ENCODE results near the gene DCTPP1. TPM values are rescaled to one million over a fixed set of nuclear protein-coding genes. Genes with fewer than 3 reads are reported as not detected.

Gene DCTPP1
- total and polyA plus RNA-seq, 9 of the 15 experiments (the other 6 are each of a cell fraction or from before 2014, with no cell fraction given) = 45.0 to 132 (median 80.6) TPM

DNA sequence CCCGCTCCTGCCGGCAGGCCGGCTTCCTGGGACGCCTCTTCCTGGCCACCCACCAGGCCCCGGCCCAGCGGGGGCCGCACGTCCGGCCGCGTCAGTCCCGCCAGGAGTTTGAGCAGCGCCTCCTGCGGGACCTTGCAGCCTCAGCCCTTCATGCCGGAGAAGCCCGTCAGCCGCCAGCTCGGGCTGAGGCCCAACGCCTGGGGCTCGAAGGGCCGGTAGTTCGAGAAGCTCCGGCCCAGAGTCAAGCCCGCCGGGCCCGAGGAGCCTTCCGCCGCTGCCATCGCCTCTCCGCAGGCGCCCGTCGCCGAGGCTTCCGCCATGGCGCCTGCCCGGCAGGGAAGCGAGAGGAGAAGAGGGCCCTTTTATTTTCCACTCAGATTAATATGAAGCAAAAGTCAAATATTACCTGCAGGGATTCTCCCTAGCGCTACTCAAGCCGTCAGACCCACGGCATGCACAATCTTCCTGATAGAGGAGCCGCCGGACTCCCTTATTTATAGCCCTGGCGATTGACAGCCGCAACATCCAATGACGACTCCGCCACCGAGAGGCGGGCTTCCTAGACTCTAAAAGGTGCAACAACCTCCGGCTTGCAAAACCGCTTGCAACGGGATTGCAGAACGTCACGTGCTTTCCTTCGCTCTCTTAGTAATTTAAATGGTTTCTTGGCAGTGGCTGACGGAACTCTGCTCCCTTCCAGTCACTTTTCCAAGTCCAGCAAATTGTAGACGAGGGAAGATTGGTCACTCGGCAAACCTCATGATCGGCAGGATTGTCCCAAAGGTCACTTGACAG, 15.8 kb upstream of the DCTPP1 start, which contains the start of gene SEPHS2 (continued):
- no peak for TF ChIP-seq ZKSCAN1 (IDR thresholded peaks at IDR 0.05; ENCODE audit: low read depth, low read length)
- TF ChIP-seq CXXC5 (CRISPR knock-in tag; IDR thresholded peaks at IDR 0.05) = peak; percentile 77
- TF ChIP-seq, protein P1, sequence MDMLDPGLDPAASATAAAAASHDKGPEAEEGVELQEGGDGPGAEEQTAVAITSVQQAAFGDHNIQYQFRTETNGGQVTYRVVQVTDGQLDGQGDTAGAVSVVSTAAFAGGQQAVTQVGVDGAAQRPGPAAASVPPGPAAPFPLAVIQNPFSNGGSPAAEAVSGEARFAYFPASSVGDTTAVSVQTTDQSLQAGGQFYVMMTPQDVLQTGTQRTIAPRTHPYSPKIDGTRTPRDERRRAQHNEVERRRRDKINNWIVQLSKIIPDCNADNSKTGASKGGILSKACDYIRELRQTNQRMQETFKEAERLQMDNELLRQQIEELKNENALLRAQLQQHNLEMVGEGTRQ (CRISPR knock-in tag; IDR thresholded peaks at IDR 0.05) = peak; percentile 87
- TF ChIP-seq SAFB2 (IDR thresholded peaks at IDR 0.05; ENCODE audit: borderline replicate concordance, low read depth, low read length, severe bottlenecking) = no peak
- peak; percentile 67 for TF ChIP-seq ASH1L (IDR thresholded peaks at IDR 0.05; ENCODE audit: borderline replicate concordance, low read depth, partially characterized antibody)
- TF ChIP-seq, protein P2, sequence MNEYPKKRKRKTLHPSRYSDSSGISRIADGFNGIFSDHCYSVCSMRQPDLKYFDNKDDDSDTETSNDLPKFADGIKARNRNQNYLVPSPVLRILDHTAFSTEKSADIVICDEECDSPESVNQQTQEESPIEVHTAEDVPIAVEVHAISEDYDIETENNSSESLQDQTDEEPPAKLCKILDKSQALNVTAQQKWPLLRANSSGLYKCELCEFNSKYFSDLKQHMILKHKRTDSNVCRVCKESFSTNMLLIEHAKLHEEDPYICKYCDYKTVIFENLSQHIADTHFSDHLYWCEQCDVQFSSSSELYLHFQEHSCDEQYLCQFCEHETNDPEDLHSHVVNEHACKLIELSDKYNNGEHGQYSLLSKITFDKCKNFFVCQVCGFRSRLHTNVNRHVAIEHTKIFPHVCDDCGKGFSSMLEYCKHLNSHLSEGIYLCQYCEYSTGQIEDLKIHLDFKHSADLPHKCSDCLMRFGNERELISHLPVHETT (CRISPR knock-in tag; conservative IDR thresholded peaks at IDR 0.05 in 1 of 2, IDR thresholded peaks at IDR 0.05 in 1 of 2) = peak in 1 of 2 experiments; percentile 64; a peak in 2 of 4 replicates
- TF ChIP-seq, protein P3, sequence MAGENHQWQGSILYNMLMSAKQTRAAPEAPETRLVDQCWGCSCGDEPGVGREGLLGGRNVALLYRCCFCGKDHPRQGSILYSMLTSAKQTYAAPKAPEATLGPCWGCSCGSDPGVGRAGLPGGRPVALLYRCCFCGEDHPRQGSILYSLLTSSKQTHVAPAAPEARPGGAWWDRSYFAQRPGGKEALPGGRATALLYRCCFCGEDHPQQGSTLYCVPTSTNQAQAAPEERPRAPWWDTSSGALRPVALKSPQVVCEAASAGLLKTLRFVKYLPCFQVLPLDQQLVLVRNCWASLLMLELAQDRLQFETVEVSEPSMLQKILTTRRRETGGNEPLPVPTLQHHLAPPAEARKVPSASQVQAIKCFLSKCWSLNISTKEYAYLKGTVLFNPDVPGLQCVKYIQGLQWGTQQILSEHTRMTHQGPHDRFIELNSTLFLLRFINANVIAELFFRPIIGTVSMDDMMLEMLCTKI (IDR thresholded peaks at IDR 0.05; ENCODE audit: partially characterized antibody) = no peak
- no peak for TF ChIP-seq MAFF (IDR thresholded peaks at IDR 0.05; ENCODE audit: low read length)
- TF ChIP-seq NFXL1 (CRISPR knock-in tag; IDR thresholded peaks at IDR 0.05) = no peak
- no peak for TF ChIP-seq HNRNPH1 (optimal IDR thresholded peaks at IDR 0.05; ENCODE audit: low read depth, low read length)
- TF ChIP-seq, protein P4, sequence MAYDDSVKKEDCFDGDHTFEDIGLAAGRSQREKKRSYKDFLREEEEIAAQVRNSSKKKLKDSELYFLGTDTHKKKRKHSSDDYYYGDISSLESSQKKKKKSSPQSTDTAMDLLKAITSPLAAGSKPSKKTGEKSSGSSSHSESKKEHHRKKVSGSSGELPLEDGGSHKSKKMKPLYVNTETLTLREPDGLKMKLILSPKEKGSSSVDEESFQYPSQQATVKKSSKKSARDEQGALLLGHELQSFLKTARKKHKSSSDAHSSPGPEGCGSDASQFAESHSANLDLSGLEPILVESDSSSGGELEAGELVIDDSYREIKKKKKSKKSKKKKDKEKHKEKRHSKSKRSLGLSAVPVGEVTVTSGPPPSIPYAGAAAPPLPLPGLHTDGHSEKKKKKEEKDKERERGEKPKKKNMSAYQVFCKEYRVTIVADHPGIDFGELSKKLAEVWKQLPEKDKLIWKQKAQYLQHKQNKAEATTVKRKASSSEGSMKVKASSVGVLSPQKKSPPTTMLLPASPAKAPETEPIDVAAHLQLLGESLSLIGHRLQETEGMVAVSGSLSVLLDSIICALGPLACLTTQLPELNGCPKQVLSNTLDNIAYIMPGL (CRISPR knock-in tag; IDR thresholded peaks at IDR 0.05) = no peak; the same call in 1 of the 2 replicates
- TF ChIP-seq NCOA4 (IDR thresholded peaks at IDR 0.05; ENCODE audit: partially characterized antibody) = no peak
- TF ChIP-seq ZEB2 (IDR thresholded peaks at IDR 0.05) = 0 out of 2 replicates have a peak, but pooled peaks have one; percentile 5
- TF ChIP-seq ZNF695 (CRISPR knock-in tag; IDR thresholded peaks at IDR 0.05) = no peak
- TF ChIP-seq, protein P5, sequence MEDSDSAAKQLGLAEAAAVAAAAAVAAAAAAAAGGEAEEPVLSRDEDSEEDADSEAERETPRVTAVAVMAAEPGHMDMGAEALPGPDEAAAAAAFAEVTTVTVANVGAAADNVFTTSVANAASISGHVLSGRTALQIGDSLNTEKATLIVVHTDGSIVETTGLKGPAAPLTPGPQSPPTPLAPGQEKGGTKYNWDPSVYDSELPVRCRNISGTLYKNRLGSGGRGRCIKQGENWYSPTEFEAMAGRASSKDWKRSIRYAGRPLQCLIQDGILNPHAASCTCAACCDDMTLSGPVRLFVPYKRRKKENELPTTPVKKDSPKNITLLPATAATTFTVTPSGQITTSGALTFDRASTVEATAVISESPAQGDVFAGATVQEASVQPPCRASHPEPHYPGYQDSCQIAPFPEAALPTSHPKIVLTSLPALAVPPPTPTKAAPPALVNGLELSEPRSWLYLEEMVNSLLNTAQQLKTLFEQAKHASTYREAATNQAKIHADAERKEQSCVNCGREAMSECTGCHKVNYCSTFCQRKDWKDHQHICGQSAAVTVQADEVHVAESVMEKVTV (CRISPR knock-in tag; IDR thresholded peaks at IDR 0.05) = no peak
- TF ChIP-seq RNF2 (IDR thresholded peaks at IDR 0.05) = no peak; the same call in 1 of the 2 replicates
- 0 out of 2 replicates have a peak, but pooled peaks have one; percentile 42 for TF ChIP-seq DPF2 (IDR thresholded peaks at IDR 0.05)
- peak; percentile 44; the same call in 1 of the 2 replicates for TF ChIP-seq FOSL1 (tag; conservative IDR thresholded peaks at IDR 0.05)
- peak; percentile 89 for TF ChIP-seq NFYB (IDR thresholded peaks at IDR 0.05; ENCODE audit: extremely low read depth, insufficient read length)
- TF ChIP-seq TEAD2 (tag; IDR thresholded peaks at IDR 0.05) = no peak
- TF ChIP-seq ADNP (tag; IDR thresholded peaks at IDR 0.05) = no peak

All from K562 (cell line).